ENCODE results near the gene FUT6.

- TF ChIP-seq POLR2A (IDR thresholded peaks at IDR 0.05; ENCODE audit: low read depth, low read length) (no peak), POLR2AphosphoS5 (IDR thresholded peaks at IDR 0.05; ENCODE audit: low read depth, low read length) (no peak), TAF1 (IDR thresholded peaks at IDR 0.05; ENCODE audit: borderline replicate concordance, low read depth, low read length) (no peak)
Observed at GRCh38 chr19:5792224-5792623, 47.3 kb downstream of the FUT6 start.

Data from GM12892 (cell line).